DND-41 (cell line): Measurements from ENCODE around the gene KASH5.

ENCODE experiments used
- CTCF ChIP-seq: IDR thresholded peaks from 2 replicates; pipeline ENCODE4 v1.5.1; 2012; ENCODE audit warnings: borderline replicate concordance, low read length, moderate library complexity, mild to moderate bottlenecking; ENCODE audit not compliant: poor library complexity, severe bottlenecking; ENCODE audit errors: extremely low read depth
- EZH2 ChIP-seq: IDR thresholded peaks from 3 replicates; pipeline ENCODE4 v1.6.1; 2012; ENCODE audit warnings: borderline replicate concordance, low read depth, mild to moderate bottlenecking, moderate library complexity, low read length, inconsistent platforms; ENCODE audit not compliant: severe bottlenecking

- TF ChIP-seq EZH2 (no peak), CTCF (no peak)
Observed at GRCh38 chr19:49419173-49419572, 31.1 kb downstream of the KASH5 start.
